Ovary (tissue), 3 donors: ENCODE results near the gene MCF2L.

ENCODE experiments used
- EP300 ChIP-seq: sonication (generic); formaldehyde crosslinking; IDR thresholded peaks from one replicate; pipeline ENCODE4 v1.6.1; 2017; ENCODE audit warnings: antibody characterized with exemption
- POLR2A ChIP-seq: fragments of 450-650 bp; IDR thresholded peaks from one replicate; pipeline ENCODE4 v1.6.1; 2017; ENCODE audit warnings: antibody characterized with exemption, mild to moderate bottlenecking, moderate library complexity
- TF ChIP-seq, protein P1 (sequence below), 3 donors: fragments of 450-650 bp in 2 of 3; fragments of 200-600 bp in 1 of 3; IDR thresholded peaks; one replicate each; pipeline versions ENCODE4 v1.5.1 to v1.8.0; 2016 to 2022; ENCODE audit warnings: antibody characterized with exemption in 3 of 3, mild to moderate bottlenecking in 1 of 3
- donor health status: DM: no; HTN: no; CAD: no.

DNA sequence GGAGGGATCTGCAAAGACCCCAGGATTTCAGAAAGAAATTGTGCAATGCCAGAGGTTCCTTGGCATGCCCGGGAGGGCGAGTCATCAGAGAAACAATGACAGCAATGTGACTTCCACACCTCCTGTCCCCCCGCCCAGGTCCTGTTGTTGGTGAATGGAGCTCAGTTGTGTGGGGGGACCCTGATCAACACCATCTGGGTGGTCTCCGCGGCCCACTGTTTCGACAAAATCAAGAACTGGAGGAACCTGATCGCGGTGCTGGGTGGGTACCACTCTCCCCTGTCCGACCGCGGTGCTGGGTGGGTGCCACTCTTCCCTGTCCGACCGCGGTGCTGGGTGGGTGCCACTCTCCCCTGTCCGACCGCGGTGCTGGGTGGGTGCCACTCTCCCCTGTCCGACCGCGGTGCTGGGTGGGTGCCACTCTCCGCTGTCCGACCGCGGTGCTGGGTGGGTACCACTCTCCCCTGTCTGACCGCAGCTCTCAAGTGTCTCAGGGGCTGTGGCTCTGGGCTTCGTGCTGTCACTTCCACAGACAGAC lies 148.4 kb downstream of the MCF2L start:
- TF ChIP-seq, protein P1, sequence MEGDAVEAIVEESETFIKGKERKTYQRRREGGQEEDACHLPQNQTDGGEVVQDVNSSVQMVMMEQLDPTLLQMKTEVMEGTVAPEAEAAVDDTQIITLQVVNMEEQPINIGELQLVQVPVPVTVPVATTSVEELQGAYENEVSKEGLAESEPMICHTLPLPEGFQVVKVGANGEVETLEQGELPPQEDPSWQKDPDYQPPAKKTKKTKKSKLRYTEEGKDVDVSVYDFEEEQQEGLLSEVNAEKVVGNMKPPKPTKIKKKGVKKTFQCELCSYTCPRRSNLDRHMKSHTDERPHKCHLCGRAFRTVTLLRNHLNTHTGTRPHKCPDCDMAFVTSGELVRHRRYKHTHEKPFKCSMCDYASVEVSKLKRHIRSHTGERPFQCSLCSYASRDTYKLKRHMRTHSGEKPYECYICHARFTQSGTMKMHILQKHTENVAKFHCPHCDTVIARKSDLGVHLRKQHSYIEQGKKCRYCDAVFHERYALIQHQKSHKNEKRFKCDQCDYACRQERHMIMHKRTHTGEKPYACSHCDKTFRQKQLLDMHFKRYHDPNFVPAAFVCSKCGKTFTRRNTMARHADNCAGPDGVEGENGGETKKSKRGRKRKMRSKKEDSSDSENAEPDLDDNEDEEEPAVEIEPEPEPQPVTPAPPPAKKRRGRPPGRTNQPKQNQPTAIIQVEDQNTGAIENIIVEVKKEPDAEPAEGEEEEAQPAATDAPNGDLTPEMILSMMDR (IDR thresholded peaks at IDR 0.05) = no peak
- TF ChIP-seq EP300 (no peak), POLR2A (no peak)
